ENCODE data around the gene C10orf90.

C10orf90 gene

DNA sequence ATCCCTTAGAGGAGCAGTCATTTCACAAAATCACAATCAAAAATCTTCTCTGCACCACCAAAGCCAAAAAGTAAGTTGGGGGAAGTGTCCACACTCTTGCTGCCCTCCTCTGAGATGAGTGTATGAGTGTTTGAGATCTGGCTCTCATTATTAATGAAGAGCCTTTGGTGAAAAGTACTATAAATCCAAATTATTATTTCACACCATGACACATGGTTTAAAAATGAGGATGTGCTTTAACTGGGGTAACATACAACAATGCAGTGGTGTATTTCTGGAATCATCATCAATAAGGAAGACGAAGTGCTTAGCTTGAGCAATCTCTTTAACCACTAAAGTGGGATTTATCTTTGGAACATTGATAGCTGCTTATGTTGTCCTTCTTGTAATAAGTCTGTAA lies 168.1 kb downstream of the C10orf90 start:
- no peaks in the 10 kb centered on the region for H3K27me3 ChIP-seq
- no peak overlapping the region for H3K9ac ChIP-seq
- no peak overlapping the region for H3K4me2 ChIP-seq
- H3K36me3 ChIP-seq, result no peaks in the 10 kb centered on the region
- no peak for TF ChIP-seq Cebpa-rat (IDR thresholded peaks at IDR 0.05)
- H4K20me1 ChIP-seq, result no peaks in the 10 kb centered on the region
- no peak overlapping the region for H3K4me3 ChIP-seq
- no peak overlapping the region for H3K27ac ChIP-seq
- no peaks in the 10 kb centered on the region for H3K9me3 ChIP-seq
- no peaks in the 10 kb centered on the region for H3K4me1 ChIP-seq

DNA sequence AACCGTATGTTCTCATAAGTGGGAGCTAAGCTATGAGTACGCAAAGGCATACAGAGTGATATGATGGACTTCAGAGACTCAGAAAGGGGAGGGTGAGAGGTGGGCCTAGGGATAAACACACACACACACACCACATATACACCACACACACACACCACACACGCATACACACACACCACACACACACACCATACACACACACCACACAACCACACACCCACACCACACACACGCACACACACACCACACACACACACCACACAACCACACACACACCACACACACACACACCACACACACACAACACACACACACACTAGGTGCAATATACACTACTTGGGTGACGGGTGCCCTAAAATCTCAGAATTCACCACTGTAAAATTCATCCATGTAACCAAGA lies 168.7 kb downstream of the C10orf90 start:
- Histone ChIP-seq H4K20me1 (no peaks in the 10 kb centered on the region), H3K27ac (no peak overlapping the region), H3K27me3 (no peaks in the 10 kb centered on the region), H3K4me3 (no peak overlapping the region), H3K36me3 (no peaks in the 10 kb centered on the region), H3K9me3 (no peaks in the 10 kb centered on the region), H3K4me1 (no peaks in the 10 kb centered on the region), H3K4me2 (no peak overlapping the region), H3K9ac (no peak overlapping the region)
- TF ChIP-seq Cebpa-rat (IDR thresholded peaks at IDR 0.05), result no peak

DNA sequence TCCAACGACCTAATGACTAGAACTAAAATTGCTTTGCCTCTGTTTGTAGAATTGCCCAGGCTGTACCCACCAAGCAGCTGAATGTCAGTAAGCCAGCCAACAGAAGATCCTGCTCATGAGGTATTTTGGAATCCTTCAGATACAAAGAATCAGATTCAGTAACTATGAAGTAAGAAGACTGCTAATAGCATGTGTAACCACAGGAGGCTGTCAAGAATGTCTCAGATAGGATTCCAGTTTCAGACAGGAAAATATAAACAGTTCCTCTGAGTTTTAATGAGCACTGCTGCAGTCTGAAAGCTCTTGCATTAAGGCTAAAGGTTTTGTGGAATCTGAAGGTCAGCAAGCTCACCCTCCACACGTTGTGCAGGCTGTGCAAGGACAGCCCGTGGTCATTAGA lies 169.6 kb downstream of the C10orf90 start:
- H4K20me1 ChIP-seq, result no peaks in the 10 kb centered on the region
- no peaks in the 10 kb centered on the region for H3K9me3 ChIP-seq
- no peak for TF ChIP-seq Cebpa-rat (IDR thresholded peaks at IDR 0.05)
- H3K27ac ChIP-seq, result no peak overlapping the region
- no peaks in the 10 kb centered on the region for H3K36me3 ChIP-seq
- no peak overlapping the region for H3K9ac ChIP-seq
- H3K4me3 ChIP-seq, result no peak overlapping the region
- H3K27me3 ChIP-seq, result no peaks in the 10 kb centered on the region
- H3K4me2 ChIP-seq, result no peak overlapping the region
- H3K4me1 ChIP-seq, result no peaks in the 10 kb centered on the region

DNA sequence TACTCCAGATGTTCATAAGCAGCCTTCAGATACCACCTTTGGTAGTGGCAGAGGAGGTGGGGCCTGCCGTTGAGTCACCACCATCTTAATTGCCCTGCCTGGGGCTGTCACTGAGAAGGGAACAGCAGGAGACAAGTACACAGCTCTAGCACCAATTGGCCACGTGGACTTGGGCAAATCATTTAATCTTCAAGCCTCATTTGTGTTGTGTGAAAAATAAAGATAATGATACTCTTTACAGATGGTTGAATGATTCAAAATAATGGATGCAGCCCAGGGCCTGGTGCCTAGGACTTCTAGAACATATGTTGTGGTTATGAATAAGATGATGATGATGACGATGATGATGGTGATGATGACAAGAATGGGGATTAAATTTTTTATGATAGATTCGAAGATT lies 170.3 kb downstream of the C10orf90 start:
- Histone ChIP-seq H3K9ac (no peak overlapping the region), H3K4me3 (no peak overlapping the region), H3K36me3 (no peaks in the 10 kb centered on the region), H3K4me2 (no peak overlapping the region), H3K27ac (no peak overlapping the region), H4K20me1 (no peaks in the 10 kb centered on the region), H3K9me3 (no peaks in the 10 kb centered on the region), H3K27me3 (no peaks in the 10 kb centered on the region), H3K4me1 (no peaks in the 10 kb centered on the region)
- no peak for TF ChIP-seq Cebpa-rat (IDR thresholded peaks at IDR 0.05)

DNA sequence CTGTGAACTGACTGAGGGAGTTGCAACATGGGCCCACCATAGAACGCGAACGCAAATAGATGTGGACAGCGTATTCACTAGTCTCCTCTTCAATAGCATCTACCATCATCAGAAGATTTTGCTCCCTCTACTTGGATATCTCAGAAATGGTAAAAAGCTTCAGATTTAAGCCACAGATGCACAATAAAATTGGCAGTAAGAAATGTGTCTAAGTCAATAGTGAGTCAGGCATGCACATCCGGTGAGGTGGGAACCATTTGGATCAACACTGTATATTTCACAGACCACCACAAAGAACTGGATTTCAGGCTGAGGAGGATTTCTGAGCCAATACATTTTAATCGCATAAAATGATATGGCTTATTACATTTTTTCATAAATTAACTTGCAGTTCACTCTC lies 170.7 kb downstream of the C10orf90 start:
- Histone ChIP-seq H4K20me1 (no peaks in the 10 kb centered on the region), H3K27ac (no peak overlapping the region), H3K36me3 (no peaks in the 10 kb centered on the region), H3K4me1 (no peaks in the 10 kb centered on the region), H3K4me2 (no peak overlapping the region), H3K9me3 (no peaks in the 10 kb centered on the region), H3K9ac (no peak overlapping the region), H3K4me3 (no peak overlapping the region), H3K27me3 (no peaks in the 10 kb centered on the region)
- TF ChIP-seq Cebpa-rat (IDR thresholded peaks at IDR 0.05), result no peak

DNA sequence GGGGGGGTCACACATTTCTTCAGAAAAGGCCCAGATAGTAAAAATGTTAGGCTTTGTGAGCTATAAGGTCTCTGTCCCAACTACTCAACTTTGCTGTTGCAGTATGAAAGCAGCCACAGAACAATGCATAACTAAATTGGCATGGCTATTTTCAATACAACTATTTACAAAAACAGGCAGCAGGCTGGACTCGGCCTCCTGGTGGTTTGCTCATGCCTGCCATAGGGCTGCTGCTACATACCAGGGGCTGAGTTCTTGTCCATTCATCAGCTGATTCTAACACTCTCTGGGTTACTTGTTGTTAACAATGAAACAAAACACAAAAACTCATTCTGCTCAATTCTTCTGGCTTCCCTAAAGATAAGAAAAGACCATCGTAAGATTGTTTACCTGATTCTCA lies 172.8 kb downstream of the C10orf90 start:
- Histone ChIP-seq H3K9me3 (no peaks in the 10 kb centered on the region), H3K4me2 (no peak overlapping the region), H3K27ac (no peak overlapping the region), H4K20me1 (no peaks in the 10 kb centered on the region), H3K27me3 (no peaks in the 10 kb centered on the region), H3K9ac (no peak overlapping the region), H3K4me1 (no peaks in the 10 kb centered on the region), H3K36me3 (no peaks in the 10 kb centered on the region), H3K4me3 (no peak overlapping the region)
- TF ChIP-seq Cebpa-rat (IDR thresholded peaks at IDR 0.05), result no peak

DNA sequence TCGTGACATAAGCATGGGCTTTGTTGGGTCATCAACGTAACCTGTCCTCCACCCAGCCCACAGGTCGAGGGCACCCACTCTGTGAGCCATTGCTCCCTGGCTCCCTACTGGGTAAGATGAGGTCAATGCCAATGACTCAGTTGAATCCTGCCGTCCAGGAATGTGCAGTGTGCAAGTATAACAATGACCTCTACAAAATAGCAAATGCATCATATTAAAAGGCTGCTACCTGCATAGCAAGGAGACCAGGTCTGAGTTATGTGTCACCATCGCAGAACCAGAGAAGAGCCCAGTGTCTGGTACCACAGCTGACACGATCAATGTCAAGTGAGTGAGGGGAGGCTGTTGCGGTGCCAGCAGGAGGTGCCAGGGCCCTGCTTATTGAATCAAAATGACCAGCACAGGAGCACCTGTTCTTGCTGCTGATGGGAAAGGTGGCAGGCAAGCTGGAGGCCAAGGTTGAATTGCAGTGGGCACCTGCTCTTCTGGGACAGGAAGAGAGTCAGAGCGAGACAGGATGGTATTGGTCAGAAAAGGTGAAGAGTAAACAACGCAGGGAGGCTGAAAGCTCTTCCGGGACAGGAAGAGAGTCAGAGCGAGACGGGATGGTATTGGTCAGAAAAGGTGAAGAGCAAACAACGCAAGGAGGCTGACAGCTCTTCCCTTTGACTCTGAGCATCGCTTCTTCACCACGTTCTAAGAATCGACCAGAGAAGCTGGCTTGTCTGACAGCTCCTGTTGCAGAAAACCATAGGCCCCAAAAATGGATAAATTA lies 173.5 kb downstream of the C10orf90 start:
- Histone ChIP-seq H3K27me3 (no peaks in the 10 kb centered on the region), H4K20me1 (no peaks in the 10 kb centered on the region), H3K4me1 (no peaks in the 10 kb centered on the region), H3K9me3 (no peaks in the 10 kb centered on the region), H3K4me3 (no peak overlapping the region), H3K9ac (no peak overlapping the region), H3K27ac (no peak overlapping the region), H3K4me2 (no peak overlapping the region), H3K36me3 (no peaks in the 10 kb centered on the region)
- TF ChIP-seq Cebpa-rat (IDR thresholded peaks at IDR 0.05), result no peak

DNA sequence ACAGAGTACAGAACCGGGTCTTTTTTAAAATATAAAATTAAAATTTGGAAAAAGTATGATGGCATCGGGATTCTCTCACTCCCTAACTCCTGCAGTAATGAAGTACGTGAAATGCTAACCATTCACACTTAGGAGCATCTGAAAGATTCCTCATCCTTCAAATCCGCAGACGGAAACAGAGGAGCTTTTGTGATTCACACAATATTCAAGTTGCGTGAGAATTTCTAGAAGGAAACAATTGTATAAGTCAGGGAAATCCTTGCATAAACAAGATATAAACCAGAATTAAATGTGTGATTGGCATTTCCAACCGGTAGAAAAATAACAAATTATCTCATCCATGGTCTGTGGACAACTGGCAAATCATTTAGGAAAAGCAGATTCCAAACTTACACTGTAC lies 179.0 kb downstream of the C10orf90 start:
- H3K27ac ChIP-seq, result no peak overlapping the region
- H3K36me3 ChIP-seq, result no peaks in the 10 kb centered on the region
- no peak overlapping the region for H3K4me2 ChIP-seq
- TF ChIP-seq Cebpa-rat (IDR thresholded peaks at IDR 0.05), result no peak
- H3K27me3 ChIP-seq, result no peaks in the 10 kb centered on the region
- no peaks in the 10 kb centered on the region for H4K20me1 ChIP-seq
- no peak overlapping the region for H3K9ac ChIP-seq
- H3K4me1 ChIP-seq, result no peaks in the 10 kb centered on the region
- H3K4me3 ChIP-seq, result no peak overlapping the region
- H3K9me3 ChIP-seq, result peaks cover 13% of the 10 kb centered on the region

DNA sequence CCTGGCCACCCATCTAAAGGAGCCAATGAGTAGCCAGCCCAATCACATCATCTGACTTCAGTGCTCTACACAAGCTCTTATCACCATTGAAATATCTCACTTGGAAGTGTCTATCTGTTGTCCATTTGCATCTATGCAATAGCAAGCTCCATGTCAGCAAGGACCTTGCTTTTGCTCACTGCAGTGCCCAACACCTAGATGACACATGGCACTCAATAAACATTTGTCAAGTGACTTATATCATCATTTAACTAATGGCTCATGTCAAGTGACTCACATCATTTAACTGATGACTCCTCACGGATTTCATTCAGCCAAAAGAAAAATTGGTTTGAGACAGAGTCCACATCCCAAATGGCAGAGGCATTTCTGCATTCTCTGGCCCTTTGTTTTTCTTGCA lies 189.3 kb downstream of the C10orf90 start:
- Histone ChIP-seq H3K4me3 (no peak overlapping the region), H3K36me3 (no peaks in the 10 kb centered on the region), H3K9ac (no peak overlapping the region), H3K4me1 (peaks cover 25% of the 10 kb centered on the region), H3K27me3 (no peaks in the 10 kb centered on the region; the same call in 1 of the 2 replicates), H4K20me1 (no peaks in the 10 kb centered on the region; the same call in 1 of the 2 replicates), H3K9me3 (no peaks in the 10 kb centered on the region), H3K4me2 (no peak overlapping the region), H3K27ac (no peak overlapping the region)
- no peak for TF ChIP-seq Cebpa-rat (IDR thresholded peaks at IDR 0.05)

DNA sequence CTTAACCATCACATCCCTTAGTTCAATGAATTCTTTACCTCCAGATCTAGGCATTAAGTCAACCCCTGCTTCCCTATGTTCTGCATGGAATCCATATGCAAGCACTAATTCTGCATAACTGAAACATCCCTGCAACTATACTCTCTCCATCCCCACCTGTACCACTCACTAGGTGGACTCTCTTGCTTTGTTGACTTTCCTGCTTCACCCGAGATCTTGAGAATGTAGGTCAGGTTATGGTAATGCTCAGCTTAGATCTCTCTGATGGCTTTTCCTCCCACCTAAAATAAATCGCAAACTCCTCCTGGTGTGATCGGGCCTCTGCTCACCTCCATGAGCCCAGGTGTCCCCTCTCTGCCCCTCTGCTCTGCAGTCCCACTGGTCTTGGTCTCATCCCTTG lies 189.8 kb downstream of the C10orf90 start:
- peaks cover 30% of the 10 kb centered on the region for H3K4me1 ChIP-seq
- H3K9ac ChIP-seq, result no peak overlapping the region
- H4K20me1 ChIP-seq, result peaks cover 4% of the 10 kb centered on the region
- no peak overlapping the region for H3K27ac ChIP-seq
- no peaks in the 10 kb centered on the region for H3K9me3 ChIP-seq
- no peak overlapping the region for H3K4me3 ChIP-seq
- H3K4me2 ChIP-seq, result no peak overlapping the region
- no peak for TF ChIP-seq Cebpa-rat (IDR thresholded peaks at IDR 0.05)
- no peaks in the 10 kb centered on the region for H3K36me3 ChIP-seq
- H3K27me3 ChIP-seq, result no peaks in the 10 kb centered on the region; the same call in 1 of the 2 replicates

All from BLaER1 (cell line).